ENCODE measurements around the gene MUS81.
A peak's percentile ranks its signal among the peaks of the same experiment; 100 is the strongest.

DNA sequence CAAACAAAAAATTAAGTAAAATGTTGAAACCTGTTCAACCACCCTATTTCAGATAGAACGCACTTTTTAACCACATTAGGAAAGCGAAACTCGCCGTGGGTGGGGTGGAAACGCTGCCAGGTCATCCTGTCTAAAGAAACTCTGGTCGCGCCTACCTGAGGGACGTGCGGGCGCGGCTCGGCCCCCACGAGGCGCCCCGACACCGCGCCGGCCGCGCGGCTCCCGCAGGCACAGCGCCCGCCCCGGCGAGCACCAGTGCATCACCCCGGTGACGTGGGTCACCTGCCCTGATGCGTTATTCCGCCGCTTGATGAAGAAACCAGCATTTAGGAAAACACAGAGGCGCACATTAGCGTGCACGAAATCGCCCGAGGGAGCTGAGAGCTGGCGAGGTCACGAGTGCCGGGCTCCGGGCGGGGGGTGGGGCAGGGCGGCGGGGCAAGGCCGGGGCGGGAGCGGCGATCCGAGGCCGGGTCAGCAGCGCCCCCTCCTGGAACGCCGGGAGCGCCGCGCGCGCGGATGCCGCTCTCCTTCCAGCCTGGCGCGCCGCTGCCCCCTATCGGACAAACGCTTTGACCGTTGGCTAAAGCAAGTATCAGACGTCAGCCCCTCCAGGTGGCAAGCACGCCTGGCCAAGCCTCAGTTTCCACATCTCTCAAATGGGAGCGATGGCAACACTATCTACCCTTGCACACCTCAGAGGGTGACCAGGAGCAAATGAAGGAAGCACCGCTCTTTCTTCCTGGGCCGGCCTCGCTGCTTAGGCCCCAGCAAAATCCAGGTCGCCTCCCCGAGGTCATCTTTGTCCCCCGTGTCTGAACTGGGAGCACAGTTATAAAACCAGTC, 42.2 kb upstream of the MUS81 start:
- TF ChIP-seq EP300 (IDR thresholded peaks at IDR 0.05) (no peak), POLR2AphosphoS5 (IDR thresholded peaks at IDR 0.05) (peak in 3 of 4 donors; percentile 18 to 49 (median 19))
